Hepatic stellate cell (primary cell): ENCODE results near the gene AFAP1.

ENCODE experiments used
- DNase-seq: peaks from one replicate; pipeline ENCODE4 v3.0.0; 2011; ENCODE audit warnings: low spot score

Gene AFAP1

DNA sequence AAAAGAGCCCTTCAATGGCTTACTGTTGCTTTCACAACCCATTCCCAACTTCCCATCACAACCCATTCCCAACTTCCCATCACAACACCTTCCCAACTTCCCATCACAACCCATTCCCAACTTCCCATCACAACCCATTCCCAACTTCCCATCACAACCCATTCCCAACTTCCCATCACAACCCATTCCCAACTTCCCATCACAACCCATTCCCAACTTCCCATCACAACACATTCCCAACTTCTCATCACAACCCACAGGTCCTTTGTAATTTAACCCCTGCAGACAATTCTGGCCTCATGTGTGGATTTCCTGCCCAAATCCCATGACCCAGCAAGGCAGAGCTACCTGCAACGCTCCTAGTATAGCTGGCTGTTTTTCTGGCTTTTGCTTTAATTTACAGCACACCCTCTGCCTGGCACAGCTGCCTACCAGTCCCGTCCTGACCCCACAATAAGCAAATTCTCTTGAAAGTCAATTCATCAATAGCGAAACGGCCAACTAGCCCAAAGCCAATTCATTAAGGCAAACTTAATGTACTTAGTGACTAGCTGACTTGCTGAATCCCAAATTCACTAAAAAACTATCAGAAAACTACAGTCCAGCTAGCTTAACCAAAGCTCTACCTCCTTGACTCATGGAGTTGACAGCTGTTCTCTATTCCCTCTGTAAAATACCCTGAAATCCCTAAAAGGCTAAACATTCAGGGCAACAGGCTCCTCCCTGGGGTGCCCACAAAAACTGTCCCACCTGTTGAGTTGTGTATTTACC is 75.6 kb downstream of the AFAP1 start:
- DNase-seq, result no peak

DNA sequence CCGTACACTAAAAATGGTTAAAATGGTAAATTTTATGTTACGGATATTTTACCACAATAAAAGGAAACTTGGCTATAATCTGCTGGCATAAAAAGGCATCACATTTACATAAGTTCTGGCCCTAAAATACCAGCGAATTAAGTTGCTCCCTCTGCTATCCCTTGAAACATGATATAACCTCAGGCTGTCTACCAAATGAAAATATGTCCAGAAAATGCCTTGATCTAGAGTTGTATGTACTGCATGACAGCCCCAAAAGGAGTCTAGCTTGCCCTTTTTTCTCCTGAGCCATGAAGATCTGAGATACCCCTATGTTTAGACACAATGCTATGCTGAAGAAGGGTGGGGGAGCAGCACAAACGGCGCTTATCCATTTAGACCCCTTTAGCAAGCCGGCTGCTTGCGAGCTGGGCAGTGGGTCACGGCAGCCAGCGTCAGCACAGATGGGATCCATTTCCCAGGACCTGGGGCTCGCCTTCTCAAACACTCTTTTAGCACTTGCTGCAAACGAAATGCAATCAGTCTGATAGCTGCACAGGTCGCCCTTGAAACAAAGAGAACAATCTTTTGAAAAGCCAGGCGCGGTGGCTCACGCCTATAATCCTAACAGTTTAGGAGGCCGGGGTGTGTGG is 77.0 kb downstream of the AFAP1 start:
- DNase-seq, result no peak

DNA sequence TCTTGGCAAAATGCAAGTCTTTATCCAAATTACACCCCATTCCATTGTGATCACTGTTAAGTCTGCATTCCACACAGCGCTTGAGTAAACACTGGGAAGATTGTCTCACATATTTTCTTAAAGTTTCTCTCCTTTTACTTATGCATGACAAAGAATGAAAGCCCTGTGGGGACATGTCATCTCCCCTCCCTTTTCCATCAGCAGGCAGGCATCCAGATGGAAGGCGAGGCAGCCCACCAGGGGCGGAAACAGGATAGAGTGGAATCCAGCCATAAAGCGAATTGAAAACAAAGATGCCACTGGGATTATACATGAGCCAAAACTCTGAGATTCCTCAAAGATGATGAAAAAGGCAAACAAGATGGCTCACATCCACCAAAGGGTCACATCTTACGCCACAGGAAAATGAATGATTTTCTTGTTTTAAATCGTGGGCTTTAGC is 78.2 kb downstream of the AFAP1 start:
- DNase-seq, result peak; percentile 80

DNA sequence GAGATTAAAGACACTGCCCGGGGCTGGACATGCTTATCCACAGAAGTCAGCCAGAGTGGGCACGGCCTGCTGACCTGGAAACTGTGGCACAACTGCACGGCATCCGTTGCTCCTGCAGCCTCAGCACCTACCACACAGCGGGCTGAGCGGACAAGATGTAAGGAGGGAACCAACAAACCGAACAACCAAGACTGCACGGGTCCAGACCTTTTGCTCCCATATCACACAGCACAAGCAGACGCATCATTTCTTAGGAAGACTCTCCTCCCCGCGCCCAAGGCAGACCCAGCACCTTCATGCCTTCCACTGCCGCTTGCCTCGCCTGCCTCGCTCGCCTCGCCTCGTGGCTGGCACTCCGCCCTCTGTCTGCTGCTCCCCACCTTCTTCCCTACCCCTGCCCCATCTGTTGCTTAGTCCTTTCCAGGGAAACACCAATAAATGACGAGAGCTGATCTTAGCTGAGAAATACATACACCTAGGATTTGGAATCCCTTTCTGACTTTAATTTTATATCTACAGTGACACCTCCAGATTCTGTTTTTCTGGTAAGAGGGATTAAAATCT is 79.0 kb downstream of the AFAP1 start:
- DNase-seq, result no peak

DNA sequence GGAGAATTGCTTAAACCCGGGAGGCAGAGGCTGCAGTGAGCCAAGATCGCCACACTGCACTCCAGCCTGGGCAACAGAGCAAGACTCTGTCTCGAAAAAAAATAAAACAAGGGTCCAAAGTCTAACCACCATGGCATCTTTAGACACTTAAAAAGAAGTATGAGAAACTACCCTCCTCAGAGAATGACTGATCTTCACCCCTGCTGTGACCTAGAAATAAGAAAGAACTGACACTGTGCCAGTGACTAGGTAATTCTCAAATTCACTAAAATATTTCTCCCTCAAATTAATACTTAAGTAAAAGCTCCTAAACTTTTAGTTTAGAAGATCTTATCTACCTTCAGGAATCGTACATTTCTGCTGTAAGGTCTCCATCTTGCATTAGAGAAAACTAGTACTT is 80.3 kb downstream of the AFAP1 start:
- no peak for DNase-seq

DNA sequence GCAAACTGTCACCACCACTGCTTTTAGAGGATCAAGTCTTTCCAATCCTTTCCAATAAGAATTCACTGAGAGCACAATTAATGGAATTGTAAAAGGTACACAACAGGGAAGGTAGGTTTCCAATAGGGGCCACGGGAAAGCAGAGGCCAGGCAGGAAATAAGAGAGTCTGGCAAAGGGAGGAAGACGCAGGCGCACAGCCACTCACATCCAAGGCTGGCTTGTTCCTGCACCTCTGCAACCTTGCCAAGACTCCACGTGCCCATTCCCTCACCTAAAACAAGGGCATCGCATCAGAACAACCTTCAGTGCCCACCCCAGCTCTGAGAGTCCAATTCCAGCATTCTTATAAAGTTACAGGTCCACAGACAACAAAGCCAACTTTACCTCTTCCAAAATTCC is 81.2 kb downstream of the AFAP1 start:
- DNase-seq, result no peak

DNA sequence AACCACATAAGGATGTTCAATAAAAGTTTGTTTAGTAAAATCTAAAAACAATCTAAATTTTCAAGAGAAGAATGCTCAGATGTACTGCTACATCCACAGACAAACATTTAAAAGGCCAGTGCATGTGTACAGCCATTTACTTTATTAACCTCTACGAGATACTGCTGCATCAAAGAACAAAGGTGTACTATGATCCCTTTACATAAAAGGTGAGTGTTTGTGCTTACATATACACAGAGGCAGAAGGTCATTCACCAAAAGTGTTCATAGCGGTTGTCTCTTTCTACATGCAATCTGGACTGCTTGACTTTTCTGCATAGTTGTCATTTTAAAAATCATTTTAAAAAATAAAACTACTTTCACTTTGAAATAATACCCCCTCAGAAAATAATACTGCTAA is 81.7 kb downstream of the AFAP1 start:
- DNase-seq, result no peak

DNA sequence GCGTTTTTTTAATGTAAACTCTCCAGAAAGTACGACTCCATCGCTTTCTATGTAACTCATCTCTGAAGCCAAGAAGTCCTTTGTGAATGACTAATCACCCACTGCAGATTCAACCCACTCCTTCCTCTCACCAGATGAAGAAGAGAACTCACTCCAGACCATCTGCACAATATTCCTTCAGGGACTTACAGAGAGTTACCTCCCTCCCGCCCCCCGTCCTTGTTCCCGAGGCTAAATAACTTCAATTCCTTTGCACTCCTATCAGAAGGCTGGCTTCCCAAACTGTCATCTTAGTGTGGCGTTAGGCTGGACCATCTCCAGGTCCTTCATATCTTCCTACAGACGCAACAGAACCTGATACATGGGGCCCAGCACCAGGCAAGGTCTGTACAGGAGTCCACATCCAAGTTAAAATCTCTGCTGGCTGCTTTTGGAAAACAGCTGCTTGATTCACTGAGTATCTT is 82.4 kb downstream of the AFAP1 start:
- peak; percentile 88 for DNase-seq

DNA sequence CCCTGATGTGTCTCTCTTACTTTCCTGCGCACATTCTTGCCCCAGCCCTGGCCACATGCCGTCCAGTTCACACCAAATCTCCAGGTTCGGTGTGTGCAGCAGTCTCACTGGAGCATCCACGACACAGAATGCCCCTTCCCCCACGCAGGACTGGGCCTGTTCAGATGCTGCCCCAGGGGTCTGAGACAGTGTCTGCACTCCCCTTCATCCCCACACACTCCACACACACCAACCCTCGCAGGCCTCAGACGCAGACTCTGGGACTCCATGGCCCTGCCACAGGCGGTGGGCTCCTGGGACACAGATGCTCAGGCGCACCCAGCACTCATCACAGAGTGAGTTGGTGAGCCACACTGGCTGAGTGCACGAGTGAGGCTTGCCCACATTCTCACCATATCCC is 83.9 kb downstream of the AFAP1 start:
- no peak for DNase-seq

DNA sequence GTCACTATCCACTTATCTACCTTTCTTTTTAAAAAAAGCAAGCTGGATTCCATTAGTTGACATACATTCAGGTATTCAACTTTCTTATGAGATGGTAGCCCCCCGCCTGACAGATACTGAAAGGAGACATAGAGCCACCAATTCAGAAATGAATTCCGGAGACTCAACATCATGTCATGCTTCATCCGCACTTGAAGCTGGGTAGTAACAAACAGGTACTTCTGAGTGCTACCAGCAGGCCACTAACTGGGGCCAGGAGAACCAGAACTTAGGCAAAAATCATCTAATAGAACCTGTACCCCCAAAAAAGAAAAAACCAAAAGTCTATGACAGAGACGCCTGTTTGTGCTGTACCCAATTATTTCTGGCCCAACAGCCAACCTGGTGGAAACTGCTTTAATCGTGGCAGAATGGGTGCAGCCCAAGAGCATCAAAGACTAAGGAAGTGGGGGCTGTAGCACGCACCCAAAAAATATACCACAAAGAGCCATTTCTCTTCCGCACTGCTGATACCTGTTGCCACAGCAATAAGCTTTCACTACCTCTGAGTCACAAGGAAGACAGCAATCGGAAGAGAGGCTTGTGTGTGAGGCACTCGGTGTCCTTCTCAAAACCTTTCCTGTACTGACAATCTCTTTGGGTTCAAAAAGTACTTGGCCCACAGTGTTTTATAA is 84.8 kb downstream of the AFAP1 start:
- no peak for DNase-seq

DNA sequence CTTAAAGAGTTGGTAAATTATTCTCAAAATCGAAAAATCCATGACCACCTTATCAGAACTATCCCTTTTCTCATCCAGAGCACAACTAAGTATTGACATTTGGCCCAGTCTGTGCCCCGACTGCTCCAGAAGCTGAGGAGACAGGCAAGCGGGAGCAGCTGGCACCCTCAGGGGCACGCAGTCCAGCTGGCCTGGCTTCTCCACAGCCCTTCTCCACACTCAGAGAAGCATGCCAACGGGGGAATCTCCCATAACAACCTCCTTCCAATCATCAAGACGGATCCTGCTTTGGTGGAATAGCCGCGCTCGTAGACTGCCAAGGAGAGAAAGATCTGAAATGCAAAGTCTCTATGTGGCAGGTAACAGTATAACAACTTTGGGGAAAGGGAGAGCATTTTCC is 85.4 kb downstream of the AFAP1 start:
- no peak for DNase-seq

DNA sequence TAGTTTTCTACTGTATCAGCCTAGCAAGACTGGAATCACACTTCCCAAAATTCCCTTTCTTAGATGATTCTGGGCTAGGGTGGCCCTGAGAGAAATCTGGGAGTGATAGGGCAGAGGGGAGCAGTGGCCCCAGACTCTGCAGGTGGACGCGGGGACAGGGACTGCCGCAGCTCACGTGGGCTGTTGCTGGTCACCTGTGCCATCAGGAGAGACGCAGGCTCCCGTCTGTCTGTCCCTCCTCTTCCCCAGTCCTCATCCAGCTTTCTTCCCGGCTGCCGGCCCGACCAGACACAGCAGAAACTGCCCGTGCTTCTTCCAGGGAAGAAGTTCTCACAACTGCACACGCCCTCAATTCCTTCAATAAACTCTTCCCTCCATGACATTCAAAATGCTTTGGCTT is 86.4 kb downstream of the AFAP1 start:
- no peak for DNase-seq

DNA sequence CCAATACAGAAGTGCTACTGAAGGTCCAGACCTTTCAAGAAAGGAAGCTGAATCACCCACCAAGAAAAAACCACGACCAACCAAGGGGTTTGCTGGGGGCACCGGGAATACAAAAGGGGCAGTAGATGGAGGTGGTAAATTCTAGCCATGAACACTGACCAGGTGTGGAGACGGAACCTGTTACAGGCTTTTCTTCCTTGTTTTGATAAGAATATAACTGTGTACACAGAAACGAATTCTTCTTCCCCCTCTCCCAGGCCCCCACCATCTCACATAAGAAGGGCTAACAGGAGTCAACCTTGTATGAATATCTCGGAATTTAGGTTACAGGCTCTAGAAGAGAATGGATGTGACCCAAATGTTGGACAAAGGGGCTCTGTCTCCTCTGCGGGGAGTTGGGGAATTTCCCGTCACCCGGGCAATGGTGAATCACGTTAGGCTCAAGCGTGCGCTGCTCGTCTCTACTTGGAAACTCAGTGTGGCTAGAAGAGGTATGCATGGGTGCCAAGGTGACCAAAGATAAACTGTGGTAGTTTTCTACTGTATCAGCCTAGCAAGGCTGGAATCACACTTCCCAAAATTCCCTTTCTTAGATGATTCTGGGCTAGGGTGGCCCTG is 87.0 kb downstream of the AFAP1 start:
- DNase-seq, result no peak

DNA sequence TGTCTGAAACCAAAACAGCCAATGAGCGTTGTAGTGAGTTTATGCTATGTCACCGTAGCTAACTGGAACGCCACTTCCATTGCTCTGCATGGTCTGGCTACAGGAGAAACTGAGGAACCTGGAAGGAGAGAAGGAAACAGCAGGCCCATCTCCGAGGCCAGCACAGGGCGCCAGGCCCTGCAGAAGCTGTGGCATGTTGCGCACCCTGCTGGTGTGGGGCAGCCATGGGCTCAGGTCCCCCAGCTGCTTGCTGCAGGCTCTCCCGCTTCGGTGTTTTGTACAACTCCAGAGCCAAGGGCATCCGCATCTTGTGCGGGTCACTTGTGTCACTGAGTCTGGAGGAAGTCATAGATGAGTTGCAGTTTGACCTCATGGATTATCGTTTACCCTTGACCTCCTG is 89.2 kb downstream of the AFAP1 start:
- DNase-seq, result no peak

DNA sequence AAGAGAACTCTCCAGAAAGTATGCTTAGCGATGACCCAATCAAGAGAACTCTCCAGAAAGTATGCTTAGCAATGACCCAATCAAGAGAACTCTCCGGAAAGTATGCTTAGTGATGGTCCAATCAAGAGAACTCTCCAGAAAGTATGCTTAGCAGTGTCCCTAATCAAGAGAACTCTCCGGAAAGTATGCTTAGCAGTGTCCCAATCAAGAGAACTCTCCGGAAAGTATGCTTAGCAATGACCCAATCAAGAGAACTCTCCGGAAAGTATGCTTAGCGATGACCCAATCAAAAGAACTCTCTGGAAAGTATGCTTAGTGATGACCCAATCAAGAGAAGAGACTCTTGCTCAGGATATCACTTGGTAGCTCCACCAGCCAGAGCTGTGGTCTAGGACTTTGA is 92.5 kb downstream of the AFAP1 start:
- no peak for DNase-seq

DNA sequence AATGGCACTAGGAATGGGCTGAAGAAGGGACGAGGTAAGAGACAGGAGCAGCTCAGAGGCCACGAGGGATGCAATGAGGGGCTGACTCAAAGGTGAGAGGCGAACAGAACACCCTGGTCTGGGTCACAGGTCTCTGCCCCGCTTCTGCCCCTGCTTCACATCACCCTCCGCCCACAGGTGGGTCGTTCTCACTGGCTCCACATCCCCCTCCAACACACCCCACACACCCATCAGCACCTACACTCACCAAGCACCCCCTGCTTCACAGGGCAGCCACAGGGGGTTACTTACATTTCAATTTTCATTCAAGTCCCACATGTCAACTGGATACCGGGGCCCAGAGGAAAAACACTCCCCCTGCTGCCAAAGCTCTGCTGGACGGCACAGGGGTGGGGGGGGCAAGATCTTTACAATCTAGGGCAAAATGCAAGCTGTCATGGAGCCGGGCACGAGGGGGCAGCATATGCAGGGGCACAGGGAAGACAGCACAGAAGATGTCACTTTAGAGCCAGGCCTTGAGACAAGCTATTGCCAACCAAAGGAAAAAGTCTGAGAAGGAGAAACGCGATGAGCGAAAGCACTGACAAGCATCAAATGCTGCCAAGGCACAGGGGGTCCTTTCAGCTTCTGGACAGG is 94.0 kb downstream of the AFAP1 start:
- no peak for DNase-seq

DNA sequence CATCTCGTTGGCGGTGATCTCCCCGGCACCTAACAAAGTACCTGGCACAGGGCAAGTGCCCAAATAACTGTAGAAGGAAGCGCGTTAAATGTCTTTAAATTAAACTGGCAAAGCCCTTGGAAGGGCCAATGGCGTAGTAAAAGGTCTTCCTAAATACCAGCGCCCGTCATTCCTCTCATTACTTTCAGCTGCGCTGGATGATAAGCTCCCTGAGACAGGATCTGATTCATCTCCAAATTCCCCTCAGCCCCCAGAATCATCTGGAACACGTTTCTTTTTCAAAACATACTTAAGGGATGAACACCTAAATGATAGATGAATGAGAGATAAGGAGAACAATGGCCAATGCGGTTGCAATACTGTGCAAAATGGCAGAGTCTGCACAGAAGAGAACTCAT is 95.1 kb downstream of the AFAP1 start:
- peak; percentile 80 for DNase-seq

DNA sequence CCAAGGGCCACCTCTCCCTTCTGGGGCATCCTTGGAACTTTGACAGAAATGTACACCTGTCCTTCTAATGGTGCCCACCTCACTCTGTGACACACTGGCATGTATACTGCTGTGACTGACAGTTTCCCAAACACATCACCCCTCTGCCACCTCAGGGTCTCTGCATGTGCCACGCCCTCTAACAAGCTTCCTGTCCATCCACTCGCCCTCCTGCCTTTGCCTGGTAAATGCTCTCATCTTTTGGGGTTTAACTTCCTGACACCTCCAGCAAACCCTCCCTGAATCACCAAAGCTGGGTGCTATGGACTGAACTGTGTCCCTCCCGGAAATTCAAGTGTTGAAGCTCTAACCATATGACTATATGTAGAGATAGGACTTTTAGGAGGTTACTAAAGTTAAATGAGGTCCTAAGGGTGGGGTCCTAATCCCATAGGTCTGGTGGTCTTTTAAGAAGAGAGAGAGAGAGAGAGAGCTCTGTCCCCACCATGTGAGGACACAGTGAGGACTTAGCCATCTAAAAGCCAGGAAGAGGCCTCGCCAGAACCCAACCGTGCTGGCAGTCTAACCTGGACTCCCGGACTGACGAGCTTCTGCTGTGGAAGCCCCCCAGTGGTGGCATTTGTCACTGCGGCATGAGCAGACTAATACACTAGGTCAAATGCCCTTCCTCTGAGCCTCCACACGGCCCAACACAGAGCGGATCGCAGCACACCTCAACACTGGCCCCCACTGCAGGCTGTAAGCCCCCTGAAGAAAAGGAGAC is 95.6 kb downstream of the AFAP1 start:
- peak; percentile 69 for DNase-seq

DNA sequence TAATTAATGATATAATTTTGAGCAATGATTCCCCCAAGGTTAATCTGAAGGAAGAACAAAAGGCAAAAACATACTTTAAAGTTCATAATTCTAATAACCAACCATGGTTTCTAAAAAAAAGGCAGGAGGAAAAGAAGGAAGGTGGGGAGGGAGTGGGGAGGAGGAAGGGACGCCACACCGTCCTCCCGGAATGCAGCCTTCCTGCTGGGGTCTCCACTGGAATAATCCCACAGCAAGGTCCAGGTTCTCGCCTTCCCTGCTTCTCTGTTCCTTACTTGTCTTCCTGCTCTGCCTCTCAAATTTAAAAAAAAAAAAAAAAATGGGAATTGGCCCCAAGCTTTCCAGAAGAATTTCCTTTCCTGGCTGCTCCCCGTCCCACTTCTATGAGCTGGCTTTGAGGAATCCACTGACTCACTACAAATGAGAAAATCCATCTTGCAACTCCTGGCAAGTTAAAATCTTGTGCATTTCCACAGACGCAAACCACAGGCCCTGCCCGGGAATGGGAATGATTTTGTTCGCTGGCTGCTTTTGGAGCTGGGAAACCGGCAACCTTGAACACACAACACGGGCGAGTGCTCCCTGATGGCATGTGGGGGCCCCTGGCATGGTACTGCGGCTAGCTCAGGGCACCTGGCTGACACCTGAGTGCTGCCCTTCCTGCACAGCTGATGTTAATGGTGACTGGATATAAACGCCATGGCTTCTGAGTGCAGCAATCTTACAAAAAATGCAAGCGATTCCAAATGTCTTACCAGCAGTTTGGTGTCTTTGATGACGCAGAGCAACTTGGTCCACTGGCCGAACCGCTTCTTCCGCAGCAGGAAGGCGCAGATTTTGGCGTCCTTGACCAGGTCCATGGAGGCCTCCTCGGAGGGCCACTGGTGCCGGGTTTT is 97.0 kb downstream of the AFAP1 start:
- peak; percentile 88 for DNase-seq

DNA sequence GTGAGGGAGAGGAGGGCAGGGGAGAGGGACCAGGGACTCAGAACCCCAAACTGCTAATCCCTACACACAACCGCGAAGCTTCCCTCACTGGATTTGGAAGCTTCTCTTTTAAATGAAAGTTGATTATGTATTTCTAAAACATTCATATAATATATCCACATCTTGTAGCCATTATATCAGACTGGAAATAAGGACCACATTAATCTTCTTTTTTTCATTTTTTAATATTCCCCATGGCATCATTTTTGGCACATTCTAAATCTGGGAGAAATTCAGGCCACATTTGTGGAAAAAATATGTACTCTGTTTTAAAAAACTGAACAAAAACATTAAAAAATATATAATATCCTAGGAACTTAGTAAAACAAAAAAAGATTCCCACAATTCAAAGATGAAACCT is 97.8 kb downstream of the AFAP1 start:
- DNase-seq, result no peak
